Measurements from ENCODE around the gene MMAB.

Gene MMAB

GRCh38 chr12:109525279-109525585, 48.1 kb downstream of the MMAB start:
- Histone ChIP-seq H3K27ac (ENCODE audit: low read depth, low read length) (no peak overlapping the region), H3K4me3 (ENCODE audit: low read depth, low read length) (no peak overlapping the region), H3K9me3 (ENCODE audit: control insufficient read depth, insufficient read depth, low read depth, low read length) (no peaks in the 10 kb centered on the region), H3K4me1 (ENCODE audit: control insufficient read depth, insufficient read depth, low read length) (peaks cover 6% of the 10 kb centered on the region; the same call in 1 of the 2 replicates), H3K27me3 (ENCODE audit: control insufficient read depth, insufficient read depth, low read length) (no peaks in the 10 kb centered on the region), H3K9ac (ENCODE audit: low read length) (no peak overlapping the region), H3K36me3 (ENCODE audit: control insufficient read depth, insufficient read depth, low read length) (peaks cover 39% of the 10 kb centered on the region)

DNA sequence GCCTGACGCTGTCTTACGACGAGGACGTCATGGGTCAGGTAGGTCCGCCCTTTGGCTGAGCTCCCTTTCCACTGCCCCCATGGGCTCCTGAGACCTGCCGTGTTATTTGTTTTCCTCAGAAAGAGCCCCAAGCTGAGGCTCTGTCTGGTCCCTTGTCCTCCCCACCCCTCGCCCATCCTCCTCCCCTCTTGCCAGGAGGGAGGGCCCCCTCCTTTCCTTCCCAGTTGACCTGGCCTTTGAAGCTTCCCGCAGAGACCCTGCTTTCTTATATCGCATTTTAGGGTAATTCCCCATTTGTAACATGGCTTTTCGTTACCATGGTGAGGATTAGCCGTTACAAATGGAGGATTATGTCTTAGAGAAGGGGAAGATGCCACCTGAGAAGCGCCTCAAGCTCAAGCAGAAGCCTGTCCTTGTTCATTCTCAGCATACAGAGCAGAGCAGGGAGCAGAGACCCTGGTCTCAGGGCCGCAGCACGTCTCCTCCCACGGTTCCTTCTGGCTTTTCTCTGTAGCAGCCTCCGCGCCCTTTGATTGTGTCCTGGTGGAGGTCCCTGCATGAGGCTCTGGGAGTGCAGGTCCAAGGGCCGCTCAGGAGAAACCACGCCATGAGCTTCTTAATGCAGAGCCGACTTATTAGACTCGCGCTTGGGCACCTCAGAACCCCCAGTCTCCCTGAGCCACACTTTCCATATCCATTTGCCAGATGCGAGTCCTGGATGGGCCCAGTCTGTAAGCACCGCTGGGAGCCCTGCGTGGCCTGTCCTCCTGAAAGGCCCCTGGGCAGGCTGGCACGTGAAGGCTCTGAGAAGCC, 48.6 kb downstream of the MMAB start:
- Histone ChIP-seq H3K27ac (ENCODE audit: low read depth, low read length) (no peak overlapping the region), H3K4me1 (ENCODE audit: control insufficient read depth, insufficient read depth, low read length) (peaks cover 3% of the 10 kb centered on the region; the same call in 1 of the 2 replicates), H3K9ac (ENCODE audit: low read length) (no peak overlapping the region), H3K27me3 (ENCODE audit: control insufficient read depth, insufficient read depth, low read length) (no peaks in the 10 kb centered on the region), H3K9me3 (ENCODE audit: control insufficient read depth, insufficient read depth, low read depth, low read length) (no peaks in the 10 kb centered on the region), H3K36me3 (ENCODE audit: control insufficient read depth, insufficient read depth, low read length) (peaks cover 41% of the 10 kb centered on the region), H3K4me3 (ENCODE audit: low read depth, low read length) (no peak overlapping the region)

GRCh38 chr12:109523504-109523903, 49.8 kb downstream of the MMAB start:
- Histone ChIP-seq H3K36me3 (ENCODE audit: control insufficient read depth, insufficient read depth, low read length) (peaks cover 42% of the 10 kb centered on the region), H3K9ac (ENCODE audit: low read length) (no peak overlapping the region), H3K27ac (ENCODE audit: low read depth, low read length) (no peak overlapping the region), H3K27me3 (ENCODE audit: control insufficient read depth, insufficient read depth, low read length) (no peaks in the 10 kb centered on the region), H3K4me3 (ENCODE audit: low read depth, low read length) (no peak overlapping the region), H3K4me1 (ENCODE audit: control insufficient read depth, insufficient read depth, low read length) (peaks cover 7% of the 10 kb centered on the region), H3K9me3 (ENCODE audit: control insufficient read depth, insufficient read depth, low read depth, low read length) (no peaks in the 10 kb centered on the region)

DNA sequence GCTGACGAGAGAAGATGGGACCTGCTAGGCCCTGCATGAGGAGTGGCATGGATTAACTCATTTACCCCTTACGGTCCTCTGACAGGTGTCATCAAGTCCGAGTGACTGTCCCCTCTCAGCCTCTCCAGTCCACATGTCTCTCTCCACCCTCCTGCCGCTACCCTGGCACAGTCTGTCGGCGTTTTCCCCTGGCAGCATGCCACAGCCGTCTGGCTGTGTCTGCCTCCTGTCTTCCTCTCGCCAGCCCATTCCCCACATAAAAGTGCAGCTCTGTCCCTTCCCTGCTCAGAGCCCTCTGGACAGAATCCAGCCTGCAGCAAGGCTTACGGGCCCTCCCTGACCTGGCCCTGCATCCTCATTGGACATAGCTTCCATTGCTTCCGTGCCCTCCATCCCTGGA, 50.2 kb downstream of the MMAB start:
- Histone ChIP-seq H3K9me3 (ENCODE audit: control insufficient read depth, insufficient read depth, low read depth, low read length) (no peaks in the 10 kb centered on the region), H3K36me3 (ENCODE audit: control insufficient read depth, insufficient read depth, low read length) (peaks cover 43% of the 10 kb centered on the region), H3K4me1 (ENCODE audit: control insufficient read depth, insufficient read depth, low read length) (peaks cover 7% of the 10 kb centered on the region), H3K9ac (ENCODE audit: low read length) (no peak overlapping the region), H3K27me3 (ENCODE audit: control insufficient read depth, insufficient read depth, low read length) (no peaks in the 10 kb centered on the region), H3K27ac (ENCODE audit: low read depth, low read length) (no peak overlapping the region), H3K4me3 (ENCODE audit: low read depth, low read length) (no peak overlapping the region)

DNA sequence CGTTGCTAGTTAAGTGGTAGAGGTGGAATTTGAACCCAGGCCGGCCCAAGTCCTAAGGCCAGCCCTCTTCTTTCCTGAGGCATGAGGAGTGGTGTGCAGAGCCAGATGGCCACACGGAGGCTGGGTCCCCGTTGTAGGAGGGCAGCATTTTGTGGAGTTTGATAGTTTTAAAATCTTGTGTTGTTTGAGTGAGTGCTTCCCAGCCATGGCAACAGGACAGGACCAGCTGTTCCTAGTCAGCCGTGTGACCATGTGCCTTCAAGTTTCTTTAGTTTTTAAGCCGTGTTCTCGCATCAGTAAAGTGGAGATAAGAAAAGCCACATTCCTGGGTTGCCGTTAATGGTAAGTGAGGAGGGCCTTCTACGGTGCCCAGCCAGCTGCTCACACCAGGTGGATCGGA, 51.5 kb downstream of the MMAB start:
- Histone ChIP-seq H3K27ac (ENCODE audit: low read depth, low read length) (no peak overlapping the region), H3K9me3 (ENCODE audit: control insufficient read depth, insufficient read depth, low read depth, low read length) (no peaks in the 10 kb centered on the region), H3K9ac (ENCODE audit: low read length) (no peak overlapping the region), H3K4me3 (ENCODE audit: low read depth, low read length) (no peak overlapping the region), H3K27me3 (ENCODE audit: control insufficient read depth, insufficient read depth, low read length) (no peaks in the 10 kb centered on the region), H3K36me3 (ENCODE audit: control insufficient read depth, insufficient read depth, low read length) (peaks cover 55% of the 10 kb centered on the region), H3K4me1 (ENCODE audit: control insufficient read depth, insufficient read depth, low read length) (peaks cover 7% of the 10 kb centered on the region)

DNA sequence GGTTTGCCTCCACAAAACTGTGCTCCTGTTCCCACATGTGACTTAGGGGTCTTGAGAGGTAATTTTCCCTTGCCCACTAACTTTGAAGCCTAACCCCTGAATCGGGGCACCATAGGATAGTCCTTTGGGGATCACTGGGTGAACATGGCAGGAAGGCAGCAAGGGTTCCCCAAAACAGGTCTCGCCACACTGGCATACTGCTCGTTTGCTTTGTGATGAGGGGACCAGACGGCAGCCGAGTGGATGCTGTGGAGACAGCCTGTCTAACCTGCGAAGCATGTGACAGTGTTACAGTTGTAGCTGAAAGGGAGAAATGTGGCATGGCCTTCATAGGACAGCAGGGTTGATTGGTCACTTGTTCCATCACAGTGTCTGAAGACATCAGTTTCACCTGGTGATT, 53.5 kb downstream of the MMAB start:
- H3K36me3 ChIP-seq (ENCODE audit: control insufficient read depth, insufficient read depth, low read length) = peaks cover 59% of the 10 kb centered on the region
- no peak overlapping the region for H3K27ac ChIP-seq (ENCODE audit: low read depth, low read length)
- no peak overlapping the region for H3K9ac ChIP-seq (ENCODE audit: low read length)
- H3K27me3 ChIP-seq (ENCODE audit: control insufficient read depth, insufficient read depth, low read length) = no peaks in the 10 kb centered on the region
- H3K4me3 ChIP-seq (ENCODE audit: low read depth, low read length) = no peak overlapping the region
- no peaks in the 10 kb centered on the region for H3K9me3 ChIP-seq (ENCODE audit: control insufficient read depth, insufficient read depth, low read depth, low read length)
- peaks cover 7% of the 10 kb centered on the region for H3K4me1 ChIP-seq (ENCODE audit: control insufficient read depth, insufficient read depth, low read length)

- H3K36me3 ChIP-seq (ENCODE audit: control insufficient read depth, insufficient read depth, low read length) = peaks cover 57% of the 10 kb centered on the region
- H3K27me3 ChIP-seq (ENCODE audit: control insufficient read depth, insufficient read depth, low read length) = no peaks in the 10 kb centered on the region
- no peak overlapping the region for H3K9ac ChIP-seq (ENCODE audit: low read length)
- peaks cover 7% of the 10 kb centered on the region for H3K4me1 ChIP-seq (ENCODE audit: control insufficient read depth, insufficient read depth, low read length)
- H3K9me3 ChIP-seq (ENCODE audit: control insufficient read depth, insufficient read depth, low read depth, low read length) = no peaks in the 10 kb centered on the region
- no peak overlapping the region for H3K4me3 ChIP-seq (ENCODE audit: low read depth, low read length)
- no peak overlapping the region for H3K27ac ChIP-seq (ENCODE audit: low read depth, low read length)
Observed at GRCh38 chr12:109518820-109519665, 54.3 kb downstream of the MMAB start.

DNA sequence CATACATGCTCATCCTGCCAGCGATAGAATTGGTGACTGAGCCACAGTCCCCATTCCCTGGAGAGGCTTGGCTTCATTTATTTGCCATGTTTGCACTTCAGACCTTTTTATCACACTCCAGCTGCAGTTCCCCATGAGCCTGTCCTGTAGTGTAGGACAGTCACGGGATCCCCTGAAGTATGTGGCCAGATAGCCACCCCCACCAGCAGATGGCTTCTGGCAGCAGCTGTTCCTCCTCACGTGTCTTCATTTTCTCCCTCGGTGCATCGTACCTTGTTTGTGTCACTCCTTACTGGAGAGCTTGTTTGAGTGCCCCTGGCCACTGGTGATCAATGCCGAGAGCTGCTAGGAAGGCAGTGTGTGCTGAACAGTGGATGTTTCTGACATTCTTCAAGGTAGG, 55.7 kb downstream of the MMAB start:
- H3K27ac ChIP-seq (ENCODE audit: low read depth, low read length) = no peak overlapping the region
- no peak overlapping the region for H3K4me3 ChIP-seq (ENCODE audit: low read depth, low read length)
- no peaks in the 10 kb centered on the region for H3K27me3 ChIP-seq (ENCODE audit: control insufficient read depth, insufficient read depth, low read length)
- H3K36me3 ChIP-seq (ENCODE audit: control insufficient read depth, insufficient read depth, low read length) = peaks cover 53% of the 10 kb centered on the region
- H3K9ac ChIP-seq (ENCODE audit: low read length) = no peak overlapping the region
- no peaks in the 10 kb centered on the region for H3K9me3 ChIP-seq (ENCODE audit: control insufficient read depth, insufficient read depth, low read depth, low read length)
- peaks cover 7% of the 10 kb centered on the region for H3K4me1 ChIP-seq (ENCODE audit: control insufficient read depth, insufficient read depth, low read length)

DNA sequence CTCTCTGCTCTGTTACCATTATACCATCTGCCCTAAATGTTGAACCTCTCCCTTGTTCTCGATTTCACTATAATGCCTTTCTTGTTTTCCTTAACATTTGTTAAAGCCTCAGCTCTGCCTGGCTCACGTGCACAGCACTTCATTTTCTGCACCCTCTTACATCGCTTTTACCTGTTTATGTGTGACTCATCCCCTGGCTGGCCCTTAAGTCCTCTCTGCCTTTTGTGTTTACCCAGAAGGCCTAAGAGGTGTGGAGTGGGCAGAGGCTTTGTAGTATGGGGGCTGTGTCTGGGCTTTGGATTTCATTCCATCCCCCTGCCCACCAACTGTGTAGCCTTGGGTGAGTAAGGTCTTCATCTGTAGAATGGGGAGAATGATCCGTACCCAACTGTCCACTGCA, 59.3 kb downstream of the MMAB start:
- H3K27ac ChIP-seq (ENCODE audit: low read depth, low read length) = no peak overlapping the region
- no peak overlapping the region for H3K9ac ChIP-seq (ENCODE audit: low read length)
- H3K4me1 ChIP-seq (ENCODE audit: control insufficient read depth, insufficient read depth, low read length) = peaks cover 2% of the 10 kb centered on the region
- peaks cover 60% of the 10 kb centered on the region for H3K36me3 ChIP-seq (ENCODE audit: control insufficient read depth, insufficient read depth, low read length)
- H3K9me3 ChIP-seq (ENCODE audit: control insufficient read depth, insufficient read depth, low read depth, low read length) = no peaks in the 10 kb centered on the region
- no peak overlapping the region for H3K4me3 ChIP-seq (ENCODE audit: low read depth, low read length)
- no peaks in the 10 kb centered on the region for H3K27me3 ChIP-seq (ENCODE audit: control insufficient read depth, insufficient read depth, low read length)

GRCh38 chr12:109513051-109513450, 60.3 kb downstream of the MMAB start:
- no peaks in the 10 kb centered on the region for H3K27me3 ChIP-seq (ENCODE audit: control insufficient read depth, insufficient read depth, low read length)
- no peak overlapping the region for H3K4me3 ChIP-seq (ENCODE audit: low read depth, low read length)
- no peaks in the 10 kb centered on the region for H3K9me3 ChIP-seq (ENCODE audit: control insufficient read depth, insufficient read depth, low read depth, low read length)
- H3K4me1 ChIP-seq (ENCODE audit: control insufficient read depth, insufficient read depth, low read length) = no peaks in the 10 kb centered on the region
- H3K27ac ChIP-seq (ENCODE audit: low read depth, low read length) = no peak overlapping the region
- peaks cover 66% of the 10 kb centered on the region for H3K36me3 ChIP-seq (ENCODE audit: control insufficient read depth, insufficient read depth, low read length)
- H3K9ac ChIP-seq (ENCODE audit: low read length) = no peak overlapping the region

DNA sequence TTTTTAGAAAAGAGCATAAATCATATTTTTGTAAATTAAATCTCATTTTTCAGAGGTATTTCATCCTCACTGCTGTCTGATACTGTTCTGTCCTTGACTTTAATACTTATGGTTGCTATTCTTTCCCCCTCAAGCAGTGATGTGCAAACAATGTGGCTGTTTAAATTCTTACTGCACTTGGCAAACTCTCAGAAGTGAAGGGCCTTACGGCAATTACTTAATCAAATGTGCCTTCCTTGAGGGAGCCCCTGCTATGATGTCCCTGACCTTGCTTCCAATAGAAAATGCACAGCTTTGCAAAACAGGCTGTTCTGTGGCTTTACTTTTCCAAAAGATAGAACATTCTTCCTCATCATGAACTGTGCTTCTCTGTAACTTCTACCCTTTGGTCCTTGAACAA, 60.7 kb downstream of the MMAB start:
- peaks cover 66% of the 10 kb centered on the region for H3K36me3 ChIP-seq (ENCODE audit: control insufficient read depth, insufficient read depth, low read length)
- H3K27me3 ChIP-seq (ENCODE audit: control insufficient read depth, insufficient read depth, low read length) = no peaks in the 10 kb centered on the region
- no peak overlapping the region for H3K4me3 ChIP-seq (ENCODE audit: low read depth, low read length)
- H3K27ac ChIP-seq (ENCODE audit: low read depth, low read length) = no peak overlapping the region
- no peaks in the 10 kb centered on the region for H3K4me1 ChIP-seq (ENCODE audit: control insufficient read depth, insufficient read depth, low read length)
- no peak overlapping the region for H3K9ac ChIP-seq (ENCODE audit: low read length)
- H3K9me3 ChIP-seq (ENCODE audit: control insufficient read depth, insufficient read depth, low read depth, low read length) = no peaks in the 10 kb centered on the region

Measured in HUES6 (cell line).